HepG2 (cell line): ENCODE results near the gene APOL2. TPM values are rescaled to one million over a fixed set of nuclear protein-coding genes. Genes with fewer than 3 reads are reported as not detected.

Experiments
- BRD4 ChIP-seq: sonication (generic); formaldehyde crosslinking; IDR thresholded peaks from 2 replicates; pipeline ENCODE4 v1.4.0; 2020; ENCODE audit warnings: missing genetic modification reagents
- IKZF1 ChIP-seq: fragments of 450-650 bp; IDR thresholded peaks from 2 replicates; pipeline ENCODE4 v1.7.1; 2016
- ISX ChIP-seq: sonication (generic); formaldehyde crosslinking; conservative IDR thresholded peaks from 2 replicates; pipeline ENCODE4 v1.5.0; 2020; ENCODE audit warnings: missing genetic modification reagents
- MXD4 ChIP-seq: IDR thresholded peaks from 2 replicates; pipeline ENCODE4 v1.6.1; 2016; ENCODE audit warnings: mild to moderate bottlenecking, missing biosample characterization, missing genetic modification reagents
- PITX1 ChIP-seq: sonication (generic); formaldehyde crosslinking; IDR thresholded peaks from 2 replicates; pipeline ENCODE4 v1.5.1; 2020; ENCODE audit warnings: mild to moderate bottlenecking, missing genetic modification reagents
- TGIF2 ChIP-seq: IDR thresholded peaks from 2 replicates; pipeline ENCODE4 v1.6.1; 2016; ENCODE audit warnings: control low read depth, missing compliant biosample characterization
- YEATS2 ChIP-seq: sonication (generic); formaldehyde crosslinking; IDR thresholded peaks from 2 replicates; pipeline ENCODE4 v1.4.0; 2020; ENCODE audit warnings: missing genetic modification reagents, borderline replicate concordance
- ZNF589 ChIP-seq: sonication (generic); formaldehyde crosslinking; conservative IDR thresholded peaks from 2 replicates; pipeline ENCODE4 v1.8.0; 2022; ENCODE audit warnings: mild to moderate bottlenecking, moderate library complexity, missing genetic modification reagents
- polyA plus RNA-seq, 8 experiments: library from polyadenylated mRNA; depleted of rRNA in 3 of 8; stranded (reverse) in 7 of 8; unstranded in 1 of 8; fragments of >200 nt; fragmentation: Illumina TruSeq in 4 of 8; extraction: Trizol in 4 of 8; gene quantifications; 2 replicates each; pipeline versions ENCODE4 v1.2.1 to v1.2.3, GENCODE V29; 2011 to 2016; ENCODE audit warnings: low read depth in 4 of 8, missing spikeins in 1 of 8, mixed read lengths in 1 of 8; ENCODE audit not compliant: insufficient read depth in 1 of 8
- total RNA-seq, 5 experiments: library from RNA; depleted of rRNA; stranded (reverse); fragments of >200 nt; fragmentation: Illumina TruSeq; extraction: Trizol; gene quantifications; 2 replicates each; pipeline ENCODE4 v1.2.3, GENCODE V29; 2016; ENCODE audit warnings: low read depth in 1 of 5
- TF ChIP-seq, protein P1 (sequence below): sonication (generic); formaldehyde crosslinking; IDR thresholded peaks from one replicate; pipeline ENCODE4 v1.5.1; 2020; ENCODE audit warnings: mild to moderate bottlenecking, missing genetic modification reagents; ENCODE audit errors: not compliant biosample characterization
- TF ChIP-seq, protein P2 (sequence below): sonication (generic); formaldehyde crosslinking; IDR thresholded peaks from 2 replicates; pipeline ENCODE4 v1.5.0; 2020; ENCODE audit warnings: missing genetic modification reagents
- TF ChIP-seq, protein P3 (sequence below): sonication (generic); formaldehyde crosslinking; IDR thresholded peaks from 2 replicates; pipeline ENCODE4 v1.8.0; 2022; ENCODE audit warnings: low read depth, missing genetic modification reagents
- TF ChIP-seq, protein P4 (sequence below): sonication (generic); formaldehyde crosslinking; IDR thresholded peaks from 2 replicates; pipeline ENCODE4 v1.8.1; 2022; ENCODE audit warnings: low read depth, mild to moderate bottlenecking, missing genetic modification reagents

Gene APOL2
- total and polyA plus RNA-seq, 2 of the 13 experiments (the other 11 are each of a cell fraction or from before 2014, with no cell fraction given), result 28.7 to 51.2 TPM

DNA sequence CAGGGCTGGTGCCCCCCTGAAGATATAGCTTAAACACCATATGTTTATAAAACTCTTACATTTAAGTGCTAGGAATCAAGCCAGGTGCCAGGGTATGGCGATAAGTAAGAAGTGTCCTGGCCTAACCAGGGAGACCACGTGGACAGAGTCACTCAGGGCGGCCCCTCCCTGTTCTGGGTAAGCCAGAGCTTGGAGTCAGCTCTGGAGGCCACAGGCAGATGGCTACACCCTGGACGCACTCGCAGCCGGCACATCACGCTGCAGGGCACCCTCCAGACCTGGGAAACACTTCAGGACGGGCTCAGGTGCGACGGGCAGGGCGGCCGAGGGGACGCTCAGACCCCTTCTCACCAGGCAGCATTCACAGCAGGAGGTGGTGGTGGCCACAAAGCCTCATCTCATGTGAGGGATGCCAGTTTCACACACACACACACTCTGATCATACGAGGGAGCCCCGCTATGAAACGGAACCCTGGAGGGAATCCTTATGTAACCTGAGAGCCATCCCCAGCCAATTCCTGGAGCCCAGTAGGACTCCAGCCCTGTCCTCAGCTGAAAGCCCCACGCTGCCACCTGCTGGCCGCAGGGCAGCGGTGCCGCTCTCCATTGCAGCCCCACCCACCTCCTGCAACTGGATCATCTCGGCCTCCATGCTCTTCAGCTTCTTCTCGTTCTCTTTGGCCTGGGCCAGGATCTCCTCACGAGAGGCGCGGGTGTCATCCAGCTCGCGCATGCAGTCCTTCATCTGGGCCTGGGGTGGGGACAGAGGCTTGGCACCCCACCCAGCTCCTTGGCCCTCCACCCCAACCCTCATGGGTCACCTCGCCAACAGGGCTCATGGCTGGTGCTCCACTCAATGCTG lies 47.0 kb upstream of the APOL2 start (continued):
- TF ChIP-seq, protein P1, sequence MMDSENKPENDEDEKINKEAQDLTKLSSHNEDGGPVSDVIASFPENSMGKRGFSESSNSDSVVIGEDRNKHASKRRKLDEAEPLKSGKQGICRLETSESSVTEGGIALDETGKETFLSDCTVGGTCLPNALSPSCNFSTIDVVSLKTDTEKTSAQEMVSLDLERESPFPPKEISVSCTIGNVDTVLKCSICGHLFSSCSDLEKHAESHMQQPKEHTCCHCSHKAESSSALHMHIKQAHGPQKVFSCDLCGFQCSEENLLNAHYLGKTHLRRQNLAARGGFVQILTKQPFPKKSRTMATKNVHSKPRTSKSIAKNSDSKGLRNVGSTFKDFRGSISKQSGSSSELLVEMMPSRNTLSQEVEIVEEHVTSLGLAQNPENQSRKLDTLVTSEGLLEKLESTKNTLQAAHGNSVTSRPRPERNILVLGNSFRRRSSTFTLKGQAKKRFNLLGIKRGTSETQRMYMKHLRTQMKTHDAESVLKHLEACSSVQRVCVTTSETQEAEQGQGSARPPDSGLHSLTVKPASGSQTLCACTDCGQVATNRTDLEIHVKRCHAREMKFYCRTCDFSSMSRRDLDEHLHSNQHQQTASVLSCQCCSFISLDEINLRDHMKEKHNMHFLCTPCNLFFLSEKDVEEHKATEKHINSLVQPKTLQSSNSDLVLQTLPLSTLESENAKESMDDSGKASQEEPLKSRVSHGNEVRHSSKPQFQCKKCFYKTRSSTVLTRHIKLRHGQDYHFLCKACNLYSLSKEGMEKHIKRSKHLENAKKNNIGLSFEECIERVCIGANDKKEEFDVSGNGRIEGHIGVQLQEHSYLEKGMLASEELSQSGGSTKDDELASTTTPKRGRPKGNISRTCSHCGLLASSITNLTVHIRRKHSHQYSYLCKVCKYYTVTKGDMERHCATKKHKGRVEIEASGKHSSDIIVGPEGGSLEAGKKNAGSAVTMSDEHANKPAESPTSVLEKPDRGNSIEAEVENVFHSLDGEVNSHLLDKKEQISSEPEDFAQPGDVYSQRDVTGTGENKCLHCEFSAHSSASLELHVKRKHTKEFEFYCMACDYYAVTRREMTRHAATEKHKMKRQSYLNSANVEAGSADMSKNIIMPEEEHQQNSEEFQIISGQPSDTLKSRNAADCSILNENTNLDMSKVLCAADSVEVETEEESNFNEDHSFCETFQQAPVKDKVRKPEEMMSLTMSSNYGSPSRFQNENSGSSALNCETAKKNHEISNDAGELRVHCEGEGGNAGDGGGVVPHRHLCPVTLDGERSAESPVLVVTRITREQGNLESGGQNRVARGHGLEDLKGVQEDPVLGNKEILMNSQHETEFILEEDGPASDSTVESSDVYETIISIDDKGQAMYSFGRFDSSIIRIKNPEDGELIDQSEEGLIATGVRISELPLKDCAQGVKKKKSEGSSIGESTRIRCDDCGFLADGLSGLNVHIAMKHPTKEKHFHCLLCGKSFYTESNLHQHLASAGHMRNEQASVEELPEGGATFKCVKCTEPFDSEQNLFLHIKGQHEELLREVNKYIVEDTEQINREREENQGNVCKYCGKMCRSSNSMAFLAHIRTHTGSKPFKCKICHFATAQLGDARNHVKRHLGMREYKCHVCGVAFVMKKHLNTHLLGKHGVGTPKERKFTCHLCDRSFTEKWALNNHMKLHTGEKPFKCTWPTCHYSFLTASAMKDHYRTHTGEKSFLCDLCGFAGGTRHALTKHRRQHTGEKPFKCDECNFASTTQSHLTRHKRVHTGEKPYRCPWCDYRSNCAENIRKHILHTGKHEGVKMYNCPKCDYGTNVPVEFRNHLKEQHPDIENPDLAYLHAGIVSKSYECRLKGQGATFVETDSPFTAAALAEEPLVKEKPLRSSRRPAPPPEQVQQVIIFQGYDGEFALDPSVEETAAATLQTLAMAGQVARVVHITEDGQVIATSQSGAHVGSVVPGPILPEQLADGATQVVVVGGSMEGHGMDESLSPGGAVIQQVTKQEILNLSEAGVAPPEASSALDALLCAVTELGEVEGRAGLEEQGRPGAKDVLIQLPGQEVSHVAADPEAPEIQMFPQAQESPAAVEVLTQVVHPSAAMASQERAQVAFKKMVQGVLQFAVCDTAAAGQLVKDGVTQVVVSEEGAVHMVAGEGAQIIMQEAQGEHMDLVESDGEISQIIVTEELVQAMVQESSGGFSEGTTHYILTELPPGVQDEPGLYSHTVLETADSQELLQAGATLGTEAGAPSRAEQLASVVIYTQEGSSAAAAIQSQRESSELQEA, result peak; percentile 31
- TF ChIP-seq, protein P2, sequence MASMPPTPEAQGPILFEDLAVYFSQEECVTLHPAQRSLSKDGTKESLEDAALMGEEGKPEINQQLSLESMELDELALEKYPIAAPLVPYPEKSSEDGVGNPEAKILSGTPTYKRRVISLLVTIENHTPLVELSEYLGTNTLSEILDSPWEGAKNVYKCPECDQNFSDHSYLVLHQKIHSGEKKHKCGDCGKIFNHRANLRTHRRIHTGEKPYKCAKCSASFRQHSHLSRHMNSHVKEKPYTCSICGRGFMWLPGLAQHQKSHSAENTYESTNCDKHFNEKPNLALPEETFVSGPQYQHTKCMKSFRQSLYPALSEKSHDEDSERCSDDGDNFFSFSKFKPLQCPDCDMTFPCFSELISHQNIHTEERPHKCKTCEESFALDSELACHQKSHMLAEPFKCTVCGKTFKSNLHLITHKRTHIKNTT, result no peak
- TF ChIP-seq, protein P3, sequence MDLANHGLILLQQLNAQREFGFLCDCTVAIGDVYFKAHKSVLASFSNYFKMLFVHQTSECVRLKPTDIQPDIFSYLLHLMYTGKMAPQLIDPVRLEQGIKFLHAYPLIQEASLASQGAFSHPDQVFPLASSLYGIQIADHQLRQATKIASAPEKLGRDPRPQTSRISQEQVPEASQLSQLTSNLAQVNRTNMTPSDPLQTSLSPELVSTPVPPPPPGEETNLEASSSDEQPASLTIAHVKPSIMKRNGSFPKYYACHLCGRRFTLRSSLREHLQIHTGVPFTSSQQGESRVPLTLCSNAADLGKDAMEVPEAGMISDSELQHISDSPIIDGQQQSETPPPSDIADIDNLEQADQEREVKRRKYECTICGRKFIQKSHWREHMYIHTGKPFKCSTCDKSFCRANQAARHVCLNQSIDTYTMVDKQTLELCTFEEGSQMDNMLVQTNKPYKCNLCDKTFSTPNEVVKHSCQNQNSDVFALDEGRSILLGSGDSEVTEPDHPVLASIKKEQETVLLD (CRISPR knock-in tag), result no peak
- TF ChIP-seq ZNF589, result no peak
- no peak for TF ChIP-seq BRD4 (CRISPR knock-in tag)
- 0 out of 2 replicates have a peak, but pooled peaks have one; percentile 33 for TF ChIP-seq PITX1 (CRISPR knock-in tag)
- TF ChIP-seq TGIF2 (CRISPR knock-in tag), result no peak
- TF ChIP-seq YEATS2 (CRISPR knock-in tag), result no peak
- TF ChIP-seq IKZF1, result no peak
- 0 out of 2 replicates have a peak, but pooled peaks have one; percentile 42 for TF ChIP-seq MXD4 (CRISPR knock-in tag)
- TF ChIP-seq, protein P4, sequence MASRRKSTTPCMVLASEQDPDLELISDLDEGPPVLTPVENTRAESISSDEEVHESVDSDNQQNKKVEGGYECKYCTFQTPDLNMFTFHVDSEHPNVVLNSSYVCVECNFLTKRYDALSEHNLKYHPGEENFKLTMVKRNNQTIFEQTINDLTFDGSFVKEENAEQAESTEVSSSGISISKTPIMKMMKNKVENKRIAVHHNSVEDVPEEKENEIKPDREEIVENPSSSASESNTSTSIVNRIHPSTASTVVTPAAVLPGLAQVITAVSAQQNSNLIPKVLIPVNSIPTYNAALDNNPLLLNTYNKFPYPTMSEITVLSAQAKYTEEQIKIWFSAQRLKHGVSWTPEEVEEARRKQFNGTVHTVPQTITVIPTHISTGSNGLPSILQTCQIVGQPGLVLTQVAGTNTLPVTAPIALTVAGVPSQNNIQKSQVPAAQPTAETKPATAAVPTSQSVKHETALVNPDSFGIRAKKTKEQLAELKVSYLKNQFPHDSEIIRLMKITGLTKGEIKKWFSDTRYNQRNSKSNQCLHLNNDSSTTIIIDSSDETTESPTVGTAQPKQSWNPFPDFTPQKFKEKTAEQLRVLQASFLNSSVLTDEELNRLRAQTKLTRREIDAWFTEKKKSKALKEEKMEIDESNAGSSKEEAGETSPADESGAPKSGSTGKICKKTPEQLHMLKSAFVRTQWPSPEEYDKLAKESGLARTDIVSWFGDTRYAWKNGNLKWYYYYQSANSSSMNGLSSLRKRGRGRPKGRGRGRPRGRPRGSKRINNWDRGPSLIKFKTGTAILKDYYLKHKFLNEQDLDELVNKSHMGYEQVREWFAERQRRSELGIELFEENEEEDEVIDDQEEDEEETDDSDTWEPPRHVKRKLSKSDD (CRISPR knock-in tag), result 0 out of 2 replicates have a peak, but pooled peaks have one; percentile 24
- TF ChIP-seq ISX, result no peak
